A375 (cell line): ENCODE results near the gene CA5A. TPM values are rescaled to one million over a fixed set of nuclear protein-coding genes. Genes with fewer than 3 reads are reported as not detected.

Experiments used
- small RNA-seq: library from RNA; depleted of rRNA; stranded (forward); fragments of <200 nt; gene quantifications from one replicate; pipeline ENCODE3, GENCODE V24; 2014
- total RNA-seq: library from RNA; depleted of rRNA; stranded (reverse); fragments of >200 nt; shearing (Covaris generic); gene quantifications from 2 replicates; pipeline ENCODE4 v1.2.3, GENCODE V29; 2014; rRNA removed

Gene CA5A
- total RNA-seq, result not detected in 2 replicates

DNA sequence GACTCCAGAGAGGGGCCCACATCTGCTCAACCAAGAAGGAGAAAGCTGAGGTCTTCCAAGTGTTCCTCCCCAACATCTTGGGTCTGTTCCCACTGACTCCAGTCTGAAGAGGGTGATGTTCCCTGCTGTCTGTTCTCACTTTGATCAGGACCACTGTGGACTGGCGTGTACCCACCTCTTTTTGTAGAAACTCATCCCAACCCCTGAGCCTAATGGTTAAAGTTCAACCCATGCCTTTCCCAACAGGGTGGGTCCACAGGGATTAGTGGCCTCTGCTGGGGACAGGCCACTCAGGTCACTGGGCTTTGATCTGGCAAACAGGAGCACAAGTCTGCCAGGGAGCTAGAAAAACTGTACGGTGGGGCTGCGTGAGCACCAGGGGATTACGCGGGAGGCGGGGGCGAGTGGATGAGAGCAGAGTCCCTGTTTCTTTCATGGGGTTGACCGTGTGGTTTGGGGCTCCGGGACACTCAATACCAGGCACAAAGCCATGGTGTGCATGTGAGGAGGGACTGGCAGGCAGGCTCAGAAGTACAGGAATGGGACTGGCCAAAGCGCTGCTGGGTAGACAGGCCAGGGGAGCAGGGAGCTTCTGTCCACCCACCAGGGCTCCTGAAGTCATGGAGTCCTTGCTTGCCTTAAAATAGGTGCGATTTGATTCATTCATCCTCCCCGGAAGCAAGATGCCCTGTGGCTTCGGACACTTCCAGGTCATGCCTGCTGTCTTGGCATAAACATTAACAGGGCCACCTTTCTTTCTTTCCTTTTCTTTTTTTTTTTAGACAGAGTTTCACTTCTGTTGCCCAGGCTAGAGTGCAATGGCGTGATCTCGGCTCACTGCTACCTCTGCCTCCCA lies at the start of gene CA5A:
Gene CA5A (minus strand): TSS at position 155 of the 856 bp plus-strand sequence. CDS start 79 bp downstream, at position 76.

DNA sequence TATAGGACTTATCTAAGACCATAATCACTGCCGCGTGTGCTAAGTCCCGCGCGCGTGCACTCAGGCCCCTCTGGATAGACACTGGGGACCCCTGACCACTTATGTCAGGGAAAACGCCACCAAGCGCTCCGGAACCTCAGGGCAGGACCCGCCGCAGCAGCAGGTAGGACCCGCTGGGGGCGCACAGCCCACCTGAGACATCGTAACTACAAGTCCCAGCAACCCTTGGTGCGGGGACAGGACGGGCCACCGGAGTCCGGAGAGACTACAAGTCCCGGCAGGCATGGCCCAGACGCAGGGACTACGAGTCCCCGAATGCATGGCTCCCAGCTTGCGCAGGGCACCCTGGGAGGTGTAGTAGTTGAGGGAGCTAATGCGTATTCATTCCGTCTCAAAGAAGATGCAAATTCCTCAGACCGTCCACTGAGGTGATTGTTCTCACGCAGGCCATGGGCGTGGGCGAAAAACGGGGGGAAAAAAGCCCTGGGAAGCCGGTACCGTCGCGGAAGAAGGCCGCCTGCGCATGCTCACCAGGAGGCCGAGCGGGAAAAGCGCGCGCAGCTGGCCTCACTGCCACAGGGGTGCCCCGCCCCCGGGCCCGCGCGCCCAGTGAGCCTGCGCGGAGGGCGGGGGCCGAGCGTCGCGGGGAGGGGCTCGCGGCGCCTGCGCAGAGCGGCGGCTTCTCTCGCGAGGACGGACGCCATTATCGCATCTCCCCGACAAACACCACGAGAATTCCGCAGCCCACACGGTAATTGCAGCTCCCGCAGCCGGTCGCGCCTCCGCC lies 14.6 kb upstream of the CA5A start, which contains the start of gene BANP:
Gene BANP (plus strand): TSS at position 670 of the 787 bp plus-strand sequence. CDS start 23,682 bp downstream, outside the sequence.

DNA sequence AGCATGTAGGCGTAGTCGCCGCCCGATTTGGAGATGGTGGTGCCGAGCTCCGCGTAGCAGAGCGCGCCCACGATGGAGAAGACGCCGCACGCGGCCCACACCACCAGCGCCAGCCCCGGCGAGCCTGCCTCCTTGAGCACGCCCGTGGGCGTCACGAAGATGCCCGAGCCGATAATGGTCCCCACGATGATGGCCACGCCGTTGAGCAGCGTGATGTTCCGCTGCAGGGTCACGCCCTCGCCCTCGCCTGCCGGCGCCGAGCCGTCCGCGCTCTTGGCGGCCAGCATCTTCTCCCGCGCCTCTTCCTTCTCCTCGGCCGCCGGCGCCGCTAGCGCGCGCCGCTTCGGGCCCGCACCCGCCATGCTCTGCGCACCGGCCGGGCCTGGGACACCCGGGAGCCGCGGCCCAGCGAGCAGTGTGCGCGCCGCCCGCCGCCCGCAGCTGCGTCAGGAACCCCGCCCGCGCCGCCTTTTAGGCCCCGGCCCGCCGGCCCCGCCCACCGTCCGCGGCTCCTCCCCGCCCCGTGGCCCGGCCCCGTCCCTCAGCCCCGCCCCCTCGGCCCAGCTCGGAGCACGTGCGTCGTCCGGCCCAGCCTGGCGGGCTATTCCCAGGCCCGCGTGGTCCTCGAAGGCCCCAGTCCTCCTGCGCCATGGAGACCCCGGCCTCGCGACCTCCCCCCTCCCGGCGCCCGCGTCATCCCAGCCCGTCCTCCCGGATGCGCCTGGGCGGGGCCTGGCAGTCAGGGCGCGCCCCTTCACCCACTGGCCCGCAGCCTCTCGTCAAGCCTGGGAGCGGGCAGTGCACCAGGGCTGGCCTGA lies 67.1 kb downstream of the CA5A start, which contains the start of gene SLC7A5:
Gene SLC7A5 (minus strand): TSS at position 447 of the 818 bp plus-strand sequence. CDS start 85 bp downstream, at position 362.

Small RNAs within 50 kb of the gene (small RNA-seq; reads per million reads assigned to genes)
- not detected for gene AC127455.1

Other genes with a start within 250 kb of the CA5A start
- gene KLHDC4, start 170.5 kb downstream of the CA5A start, total RNA-seq, result 84.0 and 84.7 TPM in 2 replicates
- gene SLC7A5, start 67.0 kb downstream of the CA5A start, total RNA-seq, result 507 and 590 TPM in 2 replicates
- gene BANP, start 14.9 kb upstream of the CA5A start, total RNA-seq, result 19.4 and 23.5 TPM in 2 replicates